H1 (cell line): Measurements from ENCODE around the gene OR5V1. TPM values are rescaled to one million over a fixed set of nuclear protein-coding genes. Genes with fewer than 3 reads are reported as not detected.

Experiments
- CTCF ChIA-PET: fragments of 300-600 bp; sonication (Branson Sonifier 250); formaldehyde crosslinking; loops from one replicate; lab custom pipeline; 2021; ENCODE audit not compliant: partially characterized antibody; lab: Charles Lee
- POLR2A ChIA-PET: fragments of 300-600 bp; sonication (Branson Sonifier 250); formaldehyde crosslinking; loops from one replicate; lab custom pipeline; 2021; ENCODE audit warnings: inconsistent platforms; ENCODE audit not compliant: partially characterized antibody; lab: Charles Lee
- DNase-seq, 2 experiments: peaks; one replicate each; pipeline versions ENCODE4 v3.0.0 to v3.0.0-alpha.2; 2010 to 2022; ENCODE audit warnings: low spot score in 2 of 2, low read depth in 1 of 2, mixed read lengths in 1 of 2
- FAIRE-seq: peaks from 2 replicates; lab custom pipeline; 2011; peaks lifted over from hg19 to GRCh38; lab: Jason Lieb, UNC
- H2AFZ ChIP-seq: 2 replicates; pipeline ENCODE4 v1.8.1; 2012; ENCODE audit warnings: low read length, inconsistent platforms
- H2AK5ac ChIP-seq: 2 replicates; pipeline ENCODE4 v1.6.1; 2013; ENCODE audit warnings: low read depth, low read length
- H2BK120ac ChIP-seq: replicated peaks from 2 replicates; pipeline ENCODE3; 2013; ENCODE audit warnings: low read depth, low read length, inconsistent platforms
- H2BK12ac ChIP-seq: 2 replicates; pipeline ENCODE4 v1.6.1; 2013; ENCODE audit warnings: low read depth, low read length
- H2BK15ac ChIP-seq: 2 replicates; pipeline ENCODE4 v1.6.1; 2013; ENCODE audit warnings: low read length
- H2BK20ac ChIP-seq: 2 replicates; pipeline ENCODE4 v1.6.1; 2013; ENCODE audit warnings: low read length
- H2BK5ac ChIP-seq: 2 replicates; pipeline ENCODE4 v1.6.1; 2013; ENCODE audit warnings: low read depth, low read length
- H3K14ac ChIP-seq: 2 replicates; pipeline ENCODE4 v1.6.1; 2013; ENCODE audit warnings: inconsistent platforms; ENCODE audit not compliant: insufficient read length
- H3K18ac ChIP-seq: 2 replicates; pipeline ENCODE4 v1.6.1; 2013; ENCODE audit warnings: low read length; ENCODE audit errors: extremely low read depth
- H3K23ac ChIP-seq: 2 replicates; pipeline ENCODE4 v1.6.1; 2013; ENCODE audit warnings: inconsistent platforms; ENCODE audit not compliant: insufficient read length
- H3K23me2 ChIP-seq: 2 replicates; pipeline ENCODE4 v1.6.1; 2013; ENCODE audit warnings: low read depth, low read length
- H3K27ac ChIP-seq: 2 replicates; pipeline ENCODE4 v1.6.1; 2011; ENCODE audit warnings: low read depth, low read length, inconsistent platforms
- H3K27me3 ChIP-seq, 4 experiments: replicated peaks in 1 of 4; 1 replicate in 1 of 4; 2 replicates in 3 of 4; pipeline versions ENCODE4 v1.6.1 to v1.8.1; 2011 to 2013; ENCODE audit warnings: low read length in 3 of 4, mild to moderate bottlenecking in 3 of 4, inconsistent platforms in 2 of 4, mixed read lengths in 2 of 4, moderate library complexity in 1 of 4; ENCODE audit not compliant: control insufficient read depth in 3 of 4, insufficient read depth in 3 of 4; ENCODE audit errors: extremely low read depth in 1 of 4
- H3K36me3 ChIP-seq, 4 experiments: 2 replicates each; pipeline versions ENCODE4 v1.6.1 to v1.8.1; 2011 to 2013; ENCODE audit warnings: mild to moderate bottlenecking in 4 of 4, low read length in 3 of 4, moderate library complexity in 2 of 4, control low read depth in 1 of 4, inconsistent platforms in 1 of 4; ENCODE audit not compliant: insufficient read depth in 4 of 4, control insufficient read depth in 2 of 4
- H3K4ac ChIP-seq: replicated peaks from 2 replicates; pipeline ENCODE3; 2013; ENCODE audit warnings: low read length, low read depth, mixed read lengths, inconsistent platforms; ENCODE audit not compliant: insufficient read length
- H3K4me1 ChIP-seq, 4 experiments: replicated peaks in 1 of 4; 1 replicate in 1 of 4; 2 replicates in 3 of 4; pipeline versions ENCODE4 v1.6.1 to v1.8.1; 2011 to 2013; ENCODE audit warnings: low read length in 3 of 4, inconsistent platforms in 2 of 4, mixed read lengths in 1 of 4; ENCODE audit not compliant: insufficient read depth in 4 of 4, control insufficient read depth in 3 of 4
- H3K4me2 ChIP-seq, 2 experiments: 2 replicates each; pipeline versions ENCODE4 v1.6.1 to v1.8.1; 2011 to 2013; ENCODE audit warnings: low read depth in 2 of 2, low read length in 2 of 2, control low read depth in 1 of 2, inconsistent platforms in 1 of 2, mild to moderate bottlenecking in 1 of 2; ENCODE audit not compliant: insufficient read depth in 1 of 2
- H3K4me3 ChIP-seq, 4 experiments: fragments of 200-600, 300-600 bp in 1 of 4; sonication (generic), shearing (Covaris generic), sonication (Bioruptor Twin) in 1 of 4; 2 replicates each; pipeline versions ENCODE4 v1.5.1 to v1.8.1; 2011 to 2016; ENCODE audit warnings: low read length in 4 of 4, low read depth in 3 of 4, control low read depth in 2 of 4, inconsistent platforms in 2 of 4, mild to moderate bottlenecking in 2 of 4, mixed read lengths in 1 of 4, moderate library complexity in 1 of 4; ENCODE audit not compliant: insufficient read depth in 2 of 4; ENCODE audit errors: extremely low read depth in 1 of 4
- H3K56ac ChIP-seq: replicated peaks from 2 replicates; pipeline ENCODE3; 2013; ENCODE audit warnings: low read depth, mild to moderate bottlenecking, mixed read lengths, low read length, inconsistent platforms; ENCODE audit not compliant: insufficient read length
- H3K79me1 ChIP-seq: 2 replicates; pipeline ENCODE4 v1.6.1; 2013; ENCODE audit warnings: low read depth, low read length, control low read depth
- H3K79me2 ChIP-seq, 2 experiments: 2 replicates each; pipeline versions ENCODE4 v1.6.1 to v1.8.1; 2012 to 2013; ENCODE audit warnings: low read length in 2 of 2, mild to moderate bottlenecking in 2 of 2, inconsistent platforms in 1 of 2; ENCODE audit not compliant: insufficient read depth in 2 of 2, control insufficient read depth in 1 of 2
- H3K9ac ChIP-seq, 4 experiments: replicated peaks in 1 of 4; 1 replicate in 1 of 4; 2 replicates in 3 of 4; pipeline versions ENCODE4 v1.6.1 to v1.8.1; 2011 to 2013; ENCODE audit warnings: low read depth in 3 of 4, low read length in 3 of 4, control low read depth in 2 of 4, mild to moderate bottlenecking in 2 of 4, moderate library complexity in 2 of 4, inconsistent platforms in 1 of 4; ENCODE audit errors: extremely low read depth in 1 of 4
- H3K9me3 ChIP-seq, 2 experiments: 2 replicates each; pipeline versions ENCODE4 v1.6.1 to v1.8.1; 2012 to 2013; ENCODE audit warnings: mild to moderate bottlenecking in 2 of 2, moderate library complexity in 2 of 2, control low read depth in 1 of 2, inconsistent platforms in 1 of 2, low read depth in 1 of 2, low read length in 1 of 2, mixed read lengths in 1 of 2; ENCODE audit not compliant: insufficient read depth in 2 of 2
- H4K20me1 ChIP-seq, 2 experiments: replicated peaks in 1 of 2; 2 replicates each; pipeline versions ENCODE3 to v1.8.1; 2011 to 2013; ENCODE audit warnings: inconsistent platforms in 2 of 2, low read length in 2 of 2, mild to moderate bottlenecking in 1 of 2; ENCODE audit not compliant: insufficient read depth in 2 of 2, control insufficient read depth in 1 of 2
- H4K5ac ChIP-seq: 2 replicates; pipeline ENCODE4 v1.6.1; 2013; ENCODE audit warnings: low read length, low read depth, mixed read lengths, inconsistent platforms; ENCODE audit not compliant: insufficient read length
- H4K8ac ChIP-seq: 2 replicates; pipeline ENCODE4 v1.8.0; 2013; ENCODE audit warnings: mild to moderate bottlenecking, moderate library complexity, low read length, inconsistent platforms; ENCODE audit not compliant: insufficient read depth; ENCODE audit errors: extremely low read depth
- H4K91ac ChIP-seq: replicated peaks from 2 replicates; pipeline ENCODE3; 2013; ENCODE audit warnings: low read length, mixed read lengths, inconsistent platforms; ENCODE audit not compliant: insufficient read length
- BCL11A ChIP-seq, 2 experiments: IDR thresholded peaks; one replicate each; pipeline ENCODE4 v1.6.1; 2011; ENCODE audit warnings: low read depth in 2 of 2, low read length in 2 of 2, mild to moderate bottlenecking in 2 of 2
- CTBP2 ChIP-seq: IDR thresholded peaks from 2 replicates; pipeline ENCODE4 v1.7.0; 2011; ENCODE audit warnings: borderline replicate concordance, mild to moderate bottlenecking, moderate library complexity, mixed read lengths, low read length; ENCODE audit not compliant: insufficient read depth, insufficient read length
- EGR1 ChIP-seq: IDR thresholded peaks from 2 replicates; pipeline ENCODE4 v1.6.1; 2011; ENCODE audit warnings: low read depth, low read length, borderline replicate concordance
- GABPA ChIP-seq: IDR thresholded peaks from 2 replicates; pipeline ENCODE4 v1.6.1; 2011; ENCODE audit warnings: mild to moderate bottlenecking, low read length, moderate library complexity, borderline replicate concordance; ENCODE audit not compliant: insufficient read depth
- KDM1A ChIP-seq: fragments of 200-600, 300-600 bp; sonication (generic); IDR thresholded peaks from 2 replicates; pipeline ENCODE4 v1.7.1; 2016; ENCODE audit warnings: mild to moderate bottlenecking, low read length, borderline replicate concordance
- KDM4A ChIP-seq: IDR thresholded peaks from one replicate; pipeline ENCODE4 v1.7.1; 2012; ENCODE audit warnings: low read depth, mild to moderate bottlenecking, moderate library complexity, low read length, inconsistent platforms; ENCODE audit not compliant: severe bottlenecking
- POLR2AphosphoS5 ChIP-seq: IDR thresholded peaks from 2 replicates; pipeline ENCODE4 v1.6.1; 2011; ENCODE audit warnings: low read depth, low read length
- RAD21 ChIP-seq, 2 experiments: IDR thresholded peaks in 1 of 2; conservative IDR thresholded peaks in 1 of 2; 2 replicates each; pipeline ENCODE4 v1.6.1; 2011; ENCODE audit warnings: low read depth in 2 of 2, low read length in 2 of 2, improper control_type of control experiment in 1 of 2, inconsistent platforms in 1 of 2, mild to moderate bottlenecking in 1 of 2, moderate library complexity in 1 of 2
- SAP30 ChIP-seq: fragments of 300-600 bp; sonication (generic); IDR thresholded peaks from 2 replicates; pipeline ENCODE4 v1.7.1; 2012; ENCODE audit warnings: low read length, moderate library complexity, mild to moderate bottlenecking, inconsistent platforms; ENCODE audit not compliant: insufficient read depth, insufficient replicate concordance
- SIRT6 ChIP-seq: IDR thresholded peaks from one replicate; pipeline ENCODE4 v1.7.1; 2012; ENCODE audit warnings: low read length, inconsistent platforms
- SP1 ChIP-seq: IDR thresholded peaks from 2 replicates; pipeline ENCODE4 v1.6.1; 2011; ENCODE audit warnings: low read depth, low read length
- TAF1 ChIP-seq: IDR thresholded peaks from 2 replicates; pipeline ENCODE4 v1.6.1; 2011; ENCODE audit warnings: mild to moderate bottlenecking, low read depth, low read length
- WGBS, 2 experiments: shearing (Covaris generic) in 1 of 2; methylation state at CpG; one replicate each; pipeline versions ENCODE4 v1.1.6 to v1.1.7; 2013 to 2015; ENCODE audit warnings: low lambda C conversion rate in 2 of 2, mixed read lengths in 2 of 2, inconsistent platforms in 1 of 2, low coverage in 1 of 2, missing lambda C conversion rate in 1 of 2; ENCODE audit not compliant: insufficient replicate concordance in 2 of 2, insufficient coverage in 1 of 2, insufficient read length in 1 of 2; ENCODE audit errors: extremely low coverage in 1 of 2, missing lambda C conversion rate in 1 of 2; 5-methylcytosine and 5-hydroxymethylcytosine counted together
- polyA plus RNA-seq, 7 experiments: library from polyadenylated mRNA; depleted of rRNA in 3 of 7; stranded (reverse) in 5 of 7; unstranded in 2 of 7; fragments of >200 nt in 5 of 7; fragments of 200-250 nt in 2 of 7; gene quantifications; 1 replicate in 5 of 7; 2 replicates in 1 of 7; 4 replicates in 1 of 7; pipeline versions ENCODE4 v1.2.1 to v1.2.3, GENCODE V29; 2011 to 2013; ENCODE audit warnings: missing spikeins in 2 of 7, mixed read lengths in 2 of 7
- total RNA-seq: library from RNA; stranded (reverse); fragmentation: NEBNext Ultra II Directional; extraction: Animal tissue kit (Norgen Biotek cat#: 25700); gene quantifications from 2 replicates; pipeline ENCODE4 v1.2.1, GENCODE V29; 2021
- TF ChIP-seq, protein P1 (sequence below): IDR thresholded peaks from 2 replicates; pipeline ENCODE4 v1.6.1; 2011; ENCODE audit warnings: low read length, improper control_type of control experiment

Gene OR5V1
- total and polyA plus RNA-seq, 2 of the 8 experiments (the other 6 are each of a cell fraction or from before 2014, with no cell fraction given): not detected

DNA sequence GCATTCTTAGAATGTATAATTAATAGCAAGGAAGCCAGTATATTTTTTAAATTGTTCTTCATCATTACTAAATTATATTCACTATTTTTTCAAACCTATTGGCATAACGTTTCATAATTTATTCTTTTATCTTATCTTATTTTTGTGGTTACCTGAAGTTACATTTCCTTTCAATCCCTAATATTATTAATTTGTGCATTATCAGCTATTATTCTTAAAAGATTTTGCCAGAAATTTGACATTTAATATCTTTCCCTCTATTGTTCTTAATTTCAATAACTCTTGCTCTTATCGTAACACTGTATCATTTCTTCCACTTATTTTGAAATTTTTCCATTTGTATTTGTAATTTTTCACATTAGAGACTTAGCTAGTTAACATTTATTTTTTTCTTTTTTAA is 48.7 kb downstream of the OR5V1 start:
- Histone ChIP-seq H3K23ac (no peak overlapping the region), H3K27me3 (no peaks in the 10 kb centered on the region), H4K5ac (no peak overlapping the region), H3K4me2 (no peak overlapping the region), H2BK5ac (no peak overlapping the region), H2BK12ac (no peak overlapping the region), H3K79me2 (no peaks in the 10 kb centered on the region), H3K4me1 (no peaks in the 10 kb centered on the region), H3K9me3 (no peaks in the 10 kb centered on the region), H2AK5ac (no peak overlapping the region), H3K18ac (no peak overlapping the region), H2AFZ (no peak overlapping the region), H3K27ac (no peak overlapping the region), H4K8ac (no peak overlapping the region), H4K20me1 (no peaks in the 10 kb centered on the region), H3K36me3 (no peaks in the 10 kb centered on the region), H2BK15ac (no peak overlapping the region), H3K14ac (no peak overlapping the region), H3K79me1 (no peaks in the 10 kb centered on the region), H3K4ac (no peak overlapping the region), H3K9ac (no peak overlapping the region), H4K91ac (no peak overlapping the region), H2BK20ac (no peak overlapping the region), H3K4me3 (no peak overlapping the region), H2BK120ac (no peak overlapping the region), H3K56ac (no peak overlapping the region), H3K23me2 (no peaks in the 10 kb centered on the region)
- FAIRE-seq (no peak), DNase-seq (no peak)
- ChIA-PET CTCF (interaction anchor here (0.7 kb wide), 1 partner anchor 534 kb away, joined by 3 read pairs; no protein-coding TSS in a partner anchor), POLR2A (no interaction called here)
- WGBS, 2 experiments: 89 to 100% methylated on average over 1 to 2 of the region's 2 CpGs
- TF ChIP-seq, protein P1, sequence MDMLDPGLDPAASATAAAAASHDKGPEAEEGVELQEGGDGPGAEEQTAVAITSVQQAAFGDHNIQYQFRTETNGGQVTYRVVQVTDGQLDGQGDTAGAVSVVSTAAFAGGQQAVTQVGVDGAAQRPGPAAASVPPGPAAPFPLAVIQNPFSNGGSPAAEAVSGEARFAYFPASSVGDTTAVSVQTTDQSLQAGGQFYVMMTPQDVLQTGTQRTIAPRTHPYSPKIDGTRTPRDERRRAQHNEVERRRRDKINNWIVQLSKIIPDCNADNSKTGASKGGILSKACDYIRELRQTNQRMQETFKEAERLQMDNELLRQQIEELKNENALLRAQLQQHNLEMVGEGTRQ: no peak
- no peak for TF ChIP-seq SP1
- TF ChIP-seq TAF1: no peak
- no peak for TF ChIP-seq KDM4A
- no peak for TF ChIP-seq EGR1
- no peak for TF ChIP-seq SIRT6
- TF ChIP-seq POLR2AphosphoS5: no peak
- no peak for TF ChIP-seq SAP30
- TF ChIP-seq KDM1A: no peak
- no peak for TF ChIP-seq RAD21 (IDR thresholded peaks at IDR 0.05 in 1 of 2, conservative IDR thresholded peaks at IDR 0.05 in 1 of 2; ENCODE audit: low read depth in 2 of 2, low read length in 2 of 2)
- TF ChIP-seq BCL11A (IDR thresholded peaks at IDR 0.05; ENCODE audit: low read depth in 2 of 2, low read length in 2 of 2): no peak
- no peak for TF ChIP-seq GABPA
- no peak for TF ChIP-seq CTBP2
